Fibroblast of gingiva (primary cell): ENCODE measurements around the gene POLN.

ENCODE experiments used
- DNase-seq: peaks from one replicate; pipeline ENCODE4 v3.0.0-alpha.2; 2011; ENCODE audit warnings: low read depth

Gene POLN

DNA sequence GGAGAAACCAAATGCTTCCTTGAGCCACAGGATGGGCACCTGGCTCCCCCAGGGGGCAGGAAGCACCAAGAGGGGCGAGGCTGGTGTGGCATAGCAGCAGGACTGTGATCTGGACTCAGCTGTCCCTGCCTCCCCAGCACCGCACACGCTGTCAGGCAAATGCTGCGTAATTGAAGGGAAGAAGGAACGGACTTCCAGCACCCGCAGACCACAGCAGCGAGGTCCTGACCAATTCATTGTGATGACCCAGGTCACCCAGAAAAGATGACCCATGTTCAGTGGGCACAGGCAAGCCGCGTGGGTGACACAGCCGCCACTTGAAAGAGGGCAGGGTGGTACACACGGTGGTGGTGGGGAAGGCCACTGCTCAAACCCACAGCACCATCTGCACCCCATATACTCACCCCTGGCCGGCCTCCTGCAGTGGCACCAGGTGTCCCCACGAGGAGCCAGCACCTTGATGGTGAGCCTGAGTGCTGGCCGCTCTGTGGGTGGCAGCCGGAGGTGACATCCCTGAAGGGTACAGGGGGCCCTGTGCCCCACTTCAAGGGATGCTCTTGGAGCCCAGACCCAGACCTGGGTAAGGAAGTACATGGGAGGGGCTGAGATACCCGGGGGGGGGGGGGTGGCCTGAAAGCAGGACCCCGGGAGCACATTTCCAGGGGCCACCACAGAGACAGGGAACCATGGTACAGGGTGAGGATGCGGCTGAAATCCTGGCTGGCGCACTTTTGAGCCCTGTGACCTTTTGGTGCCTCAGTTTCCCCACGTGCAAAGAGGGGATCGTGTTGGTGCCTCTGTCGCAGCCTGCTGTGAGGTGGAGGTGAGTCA lies 171.3 kb downstream of the POLN start:
- DNase-seq = no peak

DNA sequence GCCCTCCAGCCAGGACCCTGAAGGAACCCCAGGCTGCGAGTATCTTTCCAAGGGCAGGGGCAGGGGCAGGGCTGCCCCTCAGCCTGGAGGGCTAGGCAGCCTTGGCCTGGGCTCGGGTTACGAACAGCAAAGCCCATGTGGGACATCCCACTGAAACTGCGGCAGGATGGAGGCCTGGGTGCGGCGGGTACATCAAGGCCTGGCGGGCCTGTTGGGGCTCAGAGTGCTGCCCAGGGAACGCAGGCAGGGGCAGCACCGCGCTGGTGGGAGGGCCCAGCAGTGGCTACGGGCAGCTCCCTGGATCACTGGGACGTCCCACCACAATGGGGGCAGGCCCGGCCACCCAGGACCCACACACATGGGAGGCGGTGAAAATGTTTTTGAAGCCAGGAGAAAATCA lies 171.9 kb downstream of the POLN start:
- no peak for DNase-seq

DNA sequence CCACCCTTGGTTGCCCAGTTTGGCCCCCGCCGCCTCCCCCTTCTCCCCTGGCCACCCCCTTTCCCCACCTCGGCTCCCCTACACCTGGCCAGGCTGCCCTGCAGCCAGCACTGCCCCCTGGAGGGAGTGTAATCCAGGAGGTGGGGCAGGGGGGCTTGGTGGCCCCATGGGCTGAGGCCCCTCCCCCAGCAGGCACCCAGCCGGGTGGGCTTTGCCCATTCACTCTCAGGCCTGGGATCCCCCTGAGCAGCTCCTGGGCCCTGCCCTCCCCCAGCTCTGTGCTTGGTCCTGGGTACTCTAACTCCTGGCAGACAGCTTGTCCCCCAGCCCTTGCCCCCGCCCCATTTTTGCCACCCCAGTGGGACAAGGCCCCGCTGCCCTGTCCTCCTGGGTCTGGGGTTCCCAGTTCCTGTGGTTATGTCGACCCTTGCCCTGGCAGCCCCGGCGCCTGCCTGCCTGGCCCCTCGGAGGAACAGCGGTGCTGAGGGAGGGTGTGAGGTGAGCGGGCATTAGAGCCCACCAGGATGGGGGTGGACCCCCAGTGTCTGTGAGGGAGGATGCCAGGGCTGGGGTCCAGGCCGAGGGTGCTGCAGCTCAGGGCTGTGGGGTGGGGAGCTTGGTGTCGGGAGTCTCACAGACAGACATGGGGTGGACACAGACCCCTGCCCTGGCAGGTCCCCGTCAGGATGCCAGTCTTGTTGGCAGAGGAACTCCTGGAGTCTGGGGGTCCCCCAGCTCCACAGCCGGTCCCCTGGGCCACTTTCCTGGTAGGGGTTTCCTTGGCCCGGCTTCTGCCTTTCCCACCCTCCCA lies 172.6 kb downstream of the POLN start:
- DNase-seq = no peak

DNA sequence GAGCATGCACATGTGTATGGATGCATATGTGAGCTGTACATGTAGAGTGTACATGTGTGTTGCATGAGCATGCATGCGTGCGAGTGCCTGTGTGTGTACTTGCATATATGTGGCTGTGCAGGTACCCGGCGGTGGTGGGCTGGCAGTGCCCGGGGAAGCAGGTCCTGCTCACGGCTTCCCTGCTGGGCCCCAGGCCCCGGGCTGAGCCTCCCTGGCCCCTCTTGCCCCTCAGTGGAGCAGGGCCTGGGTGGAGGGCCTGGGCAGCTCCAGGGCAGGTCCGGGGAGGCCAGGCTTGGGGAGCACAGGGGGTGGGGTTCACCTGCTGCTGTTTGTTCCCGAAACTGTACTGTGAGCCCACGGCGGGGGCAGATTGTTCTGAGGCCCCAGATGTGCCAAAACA lies 173.4 kb downstream of the POLN start:
- no peak for DNase-seq

DNA sequence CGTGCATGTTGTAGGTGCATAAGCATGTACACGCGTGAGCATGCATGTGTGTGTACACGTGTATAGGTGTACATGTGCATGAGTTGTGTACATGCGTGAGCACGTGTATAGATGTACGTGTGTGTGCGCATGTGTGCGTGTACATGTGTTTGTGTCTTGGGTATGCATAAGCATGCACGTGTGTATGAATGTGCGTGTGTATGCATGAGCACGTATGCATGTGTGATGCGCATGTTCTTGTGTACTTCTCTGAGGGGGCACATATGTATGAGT lies 173.8 kb downstream of the POLN start:
- no peak for DNase-seq

DNA sequence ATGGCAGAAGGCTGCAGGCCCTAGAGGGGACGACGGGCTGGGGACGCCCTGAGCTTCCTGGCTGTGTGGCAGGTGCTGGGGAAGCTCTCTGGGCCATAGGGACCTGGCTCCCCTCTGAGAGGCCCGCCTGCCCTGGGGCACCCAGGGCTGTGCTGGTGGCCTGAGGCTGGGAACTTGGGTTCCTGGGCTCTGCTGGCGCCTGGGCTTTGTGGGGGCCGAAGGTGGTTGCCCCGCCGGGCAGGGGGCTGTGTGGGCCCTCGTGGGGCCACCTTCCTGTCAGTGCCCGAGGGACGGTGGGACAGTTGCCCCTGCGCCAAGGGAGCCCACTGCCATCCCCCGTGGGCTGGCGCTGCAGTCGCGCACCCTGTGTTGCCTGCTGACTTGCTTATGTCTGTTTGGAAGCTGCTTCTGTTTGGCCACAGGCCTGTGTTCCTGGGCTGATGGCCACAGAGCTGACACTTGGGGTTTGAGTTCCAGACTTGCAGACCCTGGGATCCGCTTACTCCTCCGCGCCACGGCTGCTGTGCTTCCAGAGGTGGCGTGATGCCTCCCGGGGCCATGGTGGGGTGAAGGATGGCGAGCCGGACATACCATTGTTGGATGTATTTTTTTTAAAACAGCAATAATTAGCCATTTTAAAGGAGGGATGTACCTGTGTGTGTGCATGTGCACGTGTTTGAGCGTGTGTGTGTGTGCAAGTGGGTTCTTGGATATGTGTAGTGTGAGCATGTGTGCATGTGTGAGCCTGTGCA lies 174.3 kb downstream of the POLN start:
- no peak for DNase-seq

DNA sequence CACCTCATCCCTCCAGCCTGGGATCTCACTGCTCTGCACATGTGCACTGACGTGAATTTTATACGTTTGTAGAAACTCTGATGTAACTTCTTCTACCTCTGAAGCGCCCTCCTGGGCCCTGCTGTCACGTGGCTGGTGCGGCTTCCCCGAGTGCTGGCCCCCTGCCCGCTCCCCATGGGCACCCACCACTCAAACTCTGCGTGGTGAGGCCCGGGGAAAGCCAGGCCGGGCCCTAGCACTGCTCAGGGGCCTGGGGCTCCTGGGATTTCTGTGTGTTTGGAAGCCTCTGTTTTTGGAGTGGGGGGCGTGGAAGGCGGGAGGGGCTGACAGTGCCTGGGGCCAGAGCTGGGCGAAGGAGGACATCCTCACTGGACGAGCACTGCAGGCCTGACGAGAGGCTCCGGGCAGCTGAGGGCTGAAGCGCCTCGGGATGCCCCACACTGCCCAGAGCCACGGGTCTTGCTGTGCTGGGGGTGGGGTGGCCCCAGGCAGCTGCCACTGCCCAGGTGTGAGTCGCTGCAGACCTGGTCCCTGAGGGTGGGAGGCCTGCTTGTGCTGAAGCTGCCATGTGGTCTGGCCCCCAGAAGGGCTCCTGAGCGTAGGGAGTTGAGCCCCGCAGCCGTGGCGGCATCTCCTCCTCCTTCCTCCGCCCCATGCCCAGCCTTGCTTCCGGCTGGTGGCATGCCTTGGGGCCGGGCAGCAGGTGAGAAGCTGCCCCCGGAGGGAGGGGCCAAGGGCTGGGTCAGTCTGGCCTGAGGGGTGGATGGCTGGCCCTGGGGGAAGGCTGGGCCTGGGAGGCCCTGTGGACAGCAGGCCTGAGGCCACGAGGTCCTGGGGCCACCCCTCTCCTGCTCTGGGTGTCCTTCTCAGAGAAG lies 175.1 kb downstream of the POLN start:
- no peak for DNase-seq

DNA sequence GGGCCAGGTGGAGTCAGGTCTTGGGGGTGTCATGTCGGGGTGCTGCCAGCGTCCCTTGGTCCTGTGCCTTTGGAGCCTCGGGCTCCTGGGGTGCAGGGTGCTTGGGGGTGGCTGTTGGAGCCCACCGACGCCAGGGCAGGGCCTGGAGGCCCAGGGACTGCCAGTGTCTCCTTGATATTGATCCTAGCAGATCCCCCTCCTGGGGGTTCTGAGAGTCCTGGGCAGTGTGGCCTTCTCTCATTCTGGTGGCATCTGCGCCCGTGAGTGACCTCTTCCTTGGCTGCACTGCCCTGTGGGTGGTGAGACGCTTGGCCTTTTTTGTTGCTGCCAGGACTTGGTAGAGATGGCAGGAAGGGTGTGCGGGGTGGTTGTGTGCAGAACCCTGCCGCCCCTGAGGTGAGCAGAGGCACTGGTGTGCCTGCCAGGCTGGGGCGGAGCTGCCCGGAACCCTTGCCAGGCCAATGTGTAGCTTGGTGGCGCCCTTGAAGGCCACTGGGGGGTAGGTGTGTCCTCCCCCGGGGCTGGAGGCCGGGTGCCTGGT lies 175.8 kb downstream of the POLN start:
- no peak for DNase-seq

DNA sequence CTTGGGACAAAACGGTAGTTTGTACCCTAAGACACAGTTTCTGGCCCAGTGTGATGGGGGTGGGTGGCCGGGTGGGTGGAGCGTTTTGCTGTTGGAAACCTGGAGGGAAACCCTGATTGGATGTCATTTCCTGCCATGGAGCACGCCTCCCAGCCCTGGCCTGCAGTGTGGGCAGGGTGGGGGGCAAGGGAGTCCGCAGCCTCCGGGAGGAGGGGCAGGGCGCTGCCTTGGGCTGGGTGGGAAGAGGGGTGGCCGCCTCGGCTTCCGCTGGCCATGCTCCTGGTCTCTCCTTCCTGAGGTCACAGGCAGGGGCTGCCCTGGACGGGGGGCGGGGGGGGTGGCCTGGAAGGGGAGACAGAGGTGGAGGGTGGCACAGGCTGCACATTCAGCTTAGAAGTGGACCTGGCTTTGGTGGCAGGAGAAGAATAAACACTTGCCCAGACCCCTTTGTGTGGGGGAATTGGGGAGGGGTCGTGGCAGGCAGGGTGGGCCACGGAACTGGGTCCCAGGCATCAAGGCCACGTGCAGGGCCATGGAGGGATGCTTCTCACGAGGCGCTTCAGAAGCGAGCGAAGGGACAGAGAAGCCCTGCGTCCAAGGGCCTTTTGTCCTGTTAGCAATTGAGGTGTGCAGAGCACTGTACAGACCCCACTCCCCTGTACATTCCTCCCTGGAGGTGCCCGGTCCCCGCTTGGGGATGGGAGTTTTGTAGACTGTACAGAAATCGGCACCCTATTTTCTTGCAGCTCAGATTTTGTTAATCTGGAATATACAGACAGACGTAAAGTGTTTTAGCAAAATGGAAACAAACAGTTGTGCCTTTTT lies 176.6 kb downstream of the POLN start:
- no peak for DNase-seq

DNA sequence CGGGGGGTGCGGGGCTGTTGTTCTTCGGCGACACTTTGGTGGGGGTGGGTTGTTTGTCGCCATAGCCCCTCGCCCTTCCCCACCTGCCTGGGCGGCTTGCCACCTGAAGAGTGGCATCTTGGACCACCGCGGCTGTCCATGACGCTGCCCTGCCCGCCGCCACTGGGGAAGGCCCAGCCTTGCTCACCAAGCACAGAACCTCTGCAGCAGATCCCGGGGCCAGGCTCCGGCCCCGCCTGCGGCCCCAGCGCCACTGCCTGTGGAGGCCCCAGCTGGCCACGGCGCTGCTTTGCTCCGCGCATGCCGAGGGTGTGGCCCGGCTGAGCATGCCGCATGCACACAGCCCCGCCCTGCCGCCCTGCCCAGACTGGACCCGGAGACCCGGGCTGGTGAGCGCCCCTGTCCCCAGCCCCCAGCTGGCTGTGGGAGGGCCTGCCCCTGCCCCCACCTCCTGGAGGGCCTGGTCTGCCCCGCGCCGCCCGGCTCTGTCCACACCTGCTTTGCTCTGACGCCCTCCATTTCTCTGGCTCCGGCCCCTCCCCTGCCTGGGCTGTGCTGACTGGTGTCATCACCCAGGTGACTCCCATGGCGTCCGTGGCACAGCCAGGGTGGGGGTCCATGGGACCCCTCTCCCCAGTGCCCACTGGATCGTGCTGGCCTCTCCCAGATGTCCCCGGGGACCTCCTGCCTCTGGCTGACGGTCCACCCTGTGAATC lies 177.5 kb downstream of the POLN start:
- no peak for DNase-seq

DNA sequence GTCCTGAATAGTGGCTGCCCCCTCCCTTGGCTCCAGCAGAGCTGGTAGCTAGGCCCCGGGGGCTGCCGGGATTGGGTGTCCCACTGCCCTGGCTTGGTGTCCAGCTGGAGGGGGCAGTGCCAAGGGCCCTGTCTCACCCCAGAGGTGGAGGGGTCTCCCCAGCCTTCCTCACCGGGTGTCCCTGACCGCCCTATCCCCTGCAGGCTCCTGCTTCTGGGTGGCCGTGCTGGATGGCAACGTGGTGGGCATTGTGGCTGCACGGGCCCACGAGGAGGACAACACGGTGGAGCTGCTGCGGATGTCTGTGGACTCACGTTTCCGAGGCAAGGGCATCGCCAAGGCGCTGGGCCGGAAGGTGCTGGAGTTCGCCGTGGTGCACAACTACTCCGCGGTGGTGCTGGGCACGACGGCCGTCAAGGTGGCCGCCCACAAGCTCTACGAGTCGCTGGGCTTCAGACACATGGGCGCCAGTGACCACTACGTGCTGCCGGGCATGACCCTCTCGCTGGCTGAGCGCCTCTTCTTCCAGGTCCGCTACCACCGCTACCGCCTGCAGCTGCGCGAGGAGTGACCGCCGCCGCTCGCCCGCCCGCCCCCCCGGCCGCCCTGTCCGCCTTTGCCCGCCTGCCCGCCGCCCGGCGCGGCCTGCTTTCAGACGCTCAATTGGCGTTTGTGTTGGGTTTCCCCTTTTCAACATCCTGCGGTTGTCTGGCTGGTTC lies 178.2 kb downstream of the POLN start:
- no peak for DNase-seq

DNA sequence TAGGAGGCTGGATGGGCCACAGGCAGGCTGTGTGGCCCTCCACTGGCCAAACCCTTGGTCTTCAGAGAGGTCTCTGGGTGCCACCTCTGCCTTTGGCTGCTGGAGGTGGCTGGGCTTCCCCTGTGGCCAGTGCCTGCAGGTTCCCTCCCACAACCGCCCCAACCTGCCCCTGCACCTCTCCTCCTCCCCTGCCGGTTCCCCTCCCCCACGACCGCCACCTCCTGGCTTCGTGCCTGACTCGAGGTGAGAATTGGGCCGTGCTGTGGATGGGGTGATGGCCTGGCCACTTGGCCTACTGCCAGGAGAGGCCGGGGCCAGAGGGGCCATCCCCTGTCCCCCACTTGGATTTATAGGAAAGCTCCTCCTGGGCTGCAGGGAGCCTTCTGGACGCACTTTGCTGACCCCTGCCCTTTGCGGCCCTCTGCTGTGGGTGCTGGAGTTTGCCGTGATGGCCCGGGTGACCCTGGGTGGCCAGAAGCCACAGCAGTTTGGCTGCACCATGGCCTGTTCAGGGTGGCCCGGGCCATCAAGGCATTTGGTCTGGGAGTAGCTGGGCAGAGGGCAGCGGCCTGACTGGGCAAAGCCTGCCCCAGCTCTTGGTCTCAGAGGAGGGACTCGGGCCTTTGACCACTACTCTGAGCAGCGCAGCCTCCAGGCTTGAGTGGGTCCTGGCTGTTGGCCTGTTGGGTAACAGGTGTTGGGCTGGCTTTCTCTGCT lies 179.0 kb downstream of the POLN start:
- DNase-seq = no peak

DNA sequence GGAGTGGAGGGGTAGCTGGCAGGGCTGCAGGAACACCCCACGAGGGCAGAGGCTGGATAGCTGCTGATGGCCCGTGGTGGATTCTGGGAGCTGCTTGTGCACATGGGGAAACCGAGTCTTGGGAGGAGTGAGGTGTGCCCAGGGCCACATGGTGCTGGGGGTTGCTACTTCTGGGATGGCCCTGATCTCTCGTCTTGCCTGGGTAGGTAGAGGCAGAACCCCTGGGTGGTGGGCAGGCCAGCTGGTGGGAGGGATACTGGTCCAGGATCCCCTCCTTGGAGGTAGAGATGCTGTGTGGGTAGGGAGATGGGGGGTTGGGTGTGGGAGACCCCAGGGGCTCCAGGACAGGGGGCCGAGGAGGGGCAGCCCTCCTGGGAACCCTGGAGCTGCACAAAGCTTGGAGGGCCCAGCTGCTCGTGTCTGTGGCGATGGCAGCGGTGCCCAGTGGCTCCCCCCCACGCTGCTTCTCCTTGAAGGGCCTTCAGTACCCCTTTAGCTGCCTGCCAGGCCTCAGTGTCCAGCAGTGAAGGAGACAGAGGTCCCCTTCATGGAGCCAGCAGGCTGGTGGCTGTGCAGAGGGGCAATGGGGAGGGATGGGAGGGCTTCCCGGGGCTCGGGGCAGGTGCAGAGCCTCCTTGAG lies 179.6 kb downstream of the POLN start:
- DNase-seq = no peak

DNA sequence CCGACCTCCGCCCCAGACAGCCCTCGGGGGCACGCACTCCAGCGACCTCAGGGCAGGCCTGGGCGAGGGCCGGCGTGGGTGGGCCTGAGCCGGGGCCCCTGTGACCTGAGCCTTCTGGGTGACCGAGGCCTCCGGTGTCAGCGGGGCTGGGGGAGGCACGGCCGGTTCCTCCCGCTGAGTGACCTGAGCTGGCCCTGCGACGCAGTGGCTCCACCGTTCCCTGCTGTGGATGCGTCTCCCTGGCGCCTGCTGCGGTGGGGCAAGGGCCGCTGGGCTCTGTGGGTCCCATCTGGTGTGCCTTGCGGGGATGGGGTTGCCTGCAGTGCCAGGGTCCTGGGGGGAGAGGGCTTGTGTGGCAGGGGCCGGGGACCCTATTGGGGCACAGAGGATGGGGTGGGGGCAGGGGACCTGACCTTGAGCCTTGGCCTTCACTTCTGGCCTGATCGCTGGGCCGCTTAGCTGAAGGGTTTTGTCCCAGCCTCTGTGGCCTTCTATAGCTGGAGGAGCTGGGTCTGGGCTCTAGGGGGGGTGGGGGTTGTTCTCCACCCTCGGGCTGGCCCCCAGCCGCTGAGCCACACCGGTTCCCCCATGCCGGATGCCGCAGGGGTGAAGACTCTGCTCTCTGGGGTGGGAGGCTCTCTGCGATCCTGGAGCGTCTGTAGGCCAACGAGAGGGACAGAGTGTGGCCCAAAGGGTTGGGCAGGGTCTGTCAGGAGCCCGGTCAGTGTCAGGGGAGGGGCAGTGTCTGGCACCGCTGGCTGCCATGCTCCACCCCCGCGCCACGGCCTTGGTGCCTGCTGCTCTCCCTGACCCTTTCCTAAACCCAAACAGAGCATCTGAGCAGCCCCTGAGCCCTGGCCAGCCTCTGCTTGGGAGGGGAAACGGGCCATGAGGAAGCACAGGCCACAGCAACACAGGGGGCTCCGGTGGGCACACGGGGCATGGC lies 180.5 kb downstream of the POLN start:
- no peak for DNase-seq

DNA sequence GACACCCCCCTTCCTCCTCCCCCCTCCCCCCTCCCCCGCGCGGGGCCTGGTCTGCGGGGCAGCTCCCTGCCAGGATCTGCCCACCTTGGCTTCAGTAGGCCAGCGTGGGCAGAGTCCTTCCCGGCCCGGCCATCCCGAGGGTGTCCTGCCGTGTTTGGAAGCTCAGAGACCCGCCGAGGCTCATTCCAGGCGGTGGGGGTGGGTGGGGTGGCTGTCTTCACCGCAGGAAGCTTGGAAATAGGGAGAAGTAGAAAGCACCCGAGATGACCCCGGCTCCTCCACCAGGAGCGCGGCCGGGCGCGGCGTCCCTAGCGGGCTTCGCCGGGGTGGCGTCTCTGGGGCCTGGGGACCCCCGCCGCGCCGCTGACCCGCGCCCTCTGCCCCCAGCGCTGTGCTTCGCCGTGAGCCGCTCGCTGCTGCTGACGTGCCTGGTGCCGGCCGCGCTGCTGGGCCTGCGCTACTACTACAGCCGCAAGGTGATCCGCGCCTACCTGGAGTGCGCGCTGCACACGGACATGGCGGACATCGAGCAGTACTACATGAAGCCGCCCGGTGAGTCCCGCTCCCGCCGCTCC lies 181.2 kb downstream of the POLN start:
- DNase-seq = no peak

DNA sequence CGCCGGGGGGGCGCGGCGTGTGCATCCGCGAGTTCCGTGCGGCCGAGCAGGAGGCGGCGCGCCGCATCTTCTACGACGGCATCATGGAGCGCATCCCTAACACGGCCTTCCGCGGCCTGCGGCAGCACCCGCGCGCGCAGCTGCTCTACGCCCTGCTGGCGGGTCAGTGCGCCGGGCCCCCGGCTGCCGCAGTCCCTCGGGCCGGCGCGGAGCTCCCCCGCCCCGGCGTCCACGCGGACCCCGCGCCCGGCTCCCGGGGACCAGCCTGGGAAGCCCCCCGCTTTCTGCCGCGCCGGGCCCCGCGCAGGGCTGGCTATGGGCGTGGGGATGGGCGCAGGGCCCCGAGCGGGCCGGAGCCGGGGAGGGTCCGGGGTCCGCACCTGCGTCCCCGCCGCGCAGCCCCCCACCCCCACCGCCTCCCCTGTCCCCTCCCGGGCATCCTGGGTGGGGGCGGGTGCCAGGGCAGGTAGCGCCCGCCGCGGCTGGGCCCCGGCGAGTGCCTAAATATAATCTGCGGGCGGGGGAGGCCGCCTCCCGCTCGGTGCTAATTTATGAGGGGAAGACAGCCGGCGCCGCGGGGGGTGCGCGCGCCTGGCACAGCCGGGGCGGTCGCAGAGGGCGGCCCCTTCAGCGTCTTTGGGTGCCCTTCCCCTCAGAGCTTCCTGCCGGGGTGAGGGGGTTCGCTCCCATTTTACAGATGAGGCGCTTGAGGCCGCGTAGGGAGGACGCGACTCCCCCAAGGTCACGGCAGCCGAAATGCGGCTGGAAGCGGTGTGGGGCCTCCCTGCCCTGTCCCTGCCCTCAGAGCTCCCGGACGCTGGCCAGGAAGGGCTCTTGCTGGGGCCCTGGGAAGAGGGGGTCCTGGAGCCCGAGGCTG lies 182.0 kb downstream of the POLN start:
- no peak for DNase-seq
